Ectodermal cell (in vitro differentiated cells): Measurements from ENCODE around the gene CA14.
"Not testable (repeated sequence)": the region's sequence is repeated elsewhere in the genome, so short reads cannot be mapped to it uniquely, and the experiment has no call there.

Experiments
- H3K27ac ChIP-seq: 2 replicates; pipeline ENCODE4 v1.7.0; 2013; ENCODE audit warnings: mild to moderate bottlenecking, low read depth, low read length; ENCODE audit not compliant: insufficient read depth, poor library complexity, severe bottlenecking
- H3K27me3 ChIP-seq: 2 replicates; pipeline ENCODE4 v1.7.0; 2013; ENCODE audit warnings: mild to moderate bottlenecking, low read length; ENCODE audit not compliant: insufficient read depth, control insufficient read depth, poor library complexity, severe bottlenecking
- H3K36me3 ChIP-seq: one replicate; pipeline ENCODE4 v1.7.0; 2013; ENCODE audit warnings: low read length; ENCODE audit not compliant: control insufficient read depth, insufficient read depth
- H3K4me1 ChIP-seq: one replicate; pipeline ENCODE4 v1.7.0; 2013; ENCODE audit warnings: low read length; ENCODE audit not compliant: control insufficient read depth, insufficient read depth
- H3K4me3 ChIP-seq: 2 replicates; pipeline ENCODE4 v1.7.0; 2013; ENCODE audit warnings: low read depth, low read length, control low read depth; ENCODE audit not compliant: insufficient read depth
- H3K9me3 ChIP-seq: 2 replicates; pipeline ENCODE4 v1.7.0; 2013; ENCODE audit warnings: mild to moderate bottlenecking, low read length, moderate library complexity; ENCODE audit not compliant: control insufficient read depth
- WGBS, 2 experiments: methylation state at CpG; one replicate each; pipeline ENCODE4 v1.1.7; 2013; ENCODE audit warnings: missing lambda C conversion rate in 2 of 2; 5-methylcytosine and 5-hydroxymethylcytosine counted together

CA14 gene

DNA sequence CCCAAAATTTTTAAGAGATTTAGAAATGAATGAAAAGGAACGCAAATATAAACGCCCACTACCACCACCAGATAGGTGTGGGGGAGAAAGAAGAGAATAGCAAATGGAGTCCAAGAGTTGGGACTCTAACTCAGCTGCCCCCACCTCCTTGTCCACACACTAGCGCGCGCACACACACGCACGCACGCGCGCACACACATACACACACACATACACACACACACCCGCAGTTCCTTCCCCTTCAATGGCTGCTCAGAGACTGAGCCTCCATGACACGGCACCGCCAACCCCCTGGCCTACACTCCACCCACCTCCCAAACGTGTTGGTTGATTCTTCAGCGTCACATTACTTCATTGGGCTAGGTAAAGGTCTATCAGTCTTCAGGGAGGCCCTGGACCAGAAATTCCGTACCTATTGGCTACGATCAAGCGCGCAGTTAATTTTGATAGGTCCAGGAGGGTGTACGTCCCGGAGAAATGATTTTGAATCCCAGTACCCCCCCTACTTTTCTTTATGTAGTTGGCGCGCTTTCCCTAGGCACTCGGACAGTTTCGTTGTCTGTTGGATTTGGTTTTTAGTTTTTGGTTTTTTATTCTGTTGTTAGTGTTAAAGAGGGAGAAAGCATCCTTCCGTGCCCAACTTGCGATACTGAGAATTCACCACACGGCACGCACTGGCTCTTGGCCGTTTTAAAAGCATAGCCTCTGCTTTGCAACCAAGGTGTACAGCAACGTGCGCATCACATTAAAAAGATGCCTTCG lies 21.5 kb upstream of the CA14 start, which contains the start of gene ANP32E:
Gene ANP32E (minus strand): TSS at position 261 of the 762 bp plus-strand sequence. CDS start 326 bp downstream, outside the sequence.
- Histone ChIP-seq H3K4me3 (peak within 1 kb of the TSS; percentile 89), H3K9me3 (no peaks in the 10 kb centered on the region), H3K36me3 (no peaks in the 10 kb centered on the region), H3K4me1 (no peaks in the 10 kb centered on the region), H3K27ac (peak within 1 kb of the TSS; percentile 88), H3K27me3 (no peaks in the 10 kb centered on the region)
- 1% methylated on average over 30 to 31 of the region's 33 CpGs for WGBS, 2 experiments

DNA sequence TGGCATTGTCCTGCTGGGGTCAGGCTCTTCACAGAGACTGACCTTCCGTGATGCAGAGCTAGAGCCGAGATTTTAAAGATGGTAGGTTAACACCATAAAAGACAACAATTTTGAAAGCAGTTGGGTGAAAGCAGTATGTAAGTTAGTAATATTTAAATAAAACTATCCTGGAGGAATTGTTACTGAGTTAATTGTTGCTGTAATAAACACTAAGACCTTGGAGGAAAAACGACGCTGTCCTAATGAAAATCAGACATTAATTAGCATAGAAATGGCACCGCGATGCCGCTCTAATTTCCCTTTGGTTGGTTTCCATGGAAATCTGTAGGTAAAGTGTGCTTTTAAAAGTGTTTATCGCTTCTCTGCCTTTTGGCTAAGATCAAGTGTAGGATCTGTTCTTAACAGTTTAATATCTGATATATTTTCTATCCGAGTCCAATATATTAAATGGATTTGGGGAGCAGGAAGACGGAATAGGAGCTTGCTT lies 20.9 kb upstream of the CA14 start:
- Histone ChIP-seq H3K27me3 (no peaks in the 10 kb centered on the region), H3K27ac (peak overlapping the region; percentile 88), H3K9me3 (no peaks in the 10 kb centered on the region), H3K4me3 (peak overlapping the region; percentile 89), H3K4me1 (no peaks in the 10 kb centered on the region), H3K36me3 (no peaks in the 10 kb centered on the region)
- WGBS, 2 experiments: 41 to 46% methylated on average over 10 of the region's 10 CpGs

DNA sequence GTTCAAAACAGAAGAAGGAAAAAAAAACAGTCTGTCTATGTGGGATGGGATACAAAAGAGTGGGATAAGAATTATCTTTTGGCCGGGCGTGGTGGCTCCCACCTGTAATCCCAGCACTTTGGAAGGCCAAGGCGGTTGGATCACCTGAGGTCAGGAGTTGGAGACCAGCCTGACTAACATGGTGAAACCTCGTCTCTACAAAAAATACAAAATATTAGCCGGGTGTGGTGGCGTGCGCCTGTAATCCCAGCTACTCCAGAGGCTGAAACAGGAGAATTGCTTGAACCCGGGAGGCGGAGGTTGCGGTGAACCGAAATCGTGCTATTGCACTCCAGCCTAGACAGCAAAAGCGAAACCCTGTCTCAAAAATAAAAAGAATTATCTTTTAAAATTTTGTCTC lies 20.4 kb upstream of the CA14 start:
- H3K4me1 ChIP-seq, H3K36me3 ChIP-seq, H3K27me3 ChIP-seq, H3K4me3 ChIP-seq, H3K9me3 ChIP-seq, H3K27ac ChIP-seq: not testable (repeated sequence)
- WGBS, 2 experiments: 89 to 94% methylated on average over 13 of the region's 13 CpGs

DNA sequence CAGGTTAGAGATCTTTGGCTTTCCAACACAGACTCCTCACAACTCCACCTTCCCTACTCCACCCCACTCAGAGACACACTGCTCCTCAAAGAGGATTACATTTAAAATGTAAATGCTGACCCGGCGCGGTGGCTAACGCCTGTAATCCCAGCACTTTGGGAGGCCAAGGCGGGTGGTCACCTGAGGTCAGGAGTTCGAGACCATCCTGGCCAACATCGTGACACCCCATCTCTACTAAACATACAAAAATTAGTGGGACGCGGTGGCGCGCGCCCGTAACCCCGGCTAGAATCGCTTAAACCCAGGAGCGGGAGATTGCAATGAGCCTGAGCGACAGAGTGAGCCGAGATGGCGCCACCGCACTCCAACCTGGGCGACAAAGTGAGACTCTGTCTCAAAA lies 19.8 kb upstream of the CA14 start:
- no peak overlapping the region for H3K27ac ChIP-seq
- H3K9me3 ChIP-seq: no peaks in the 10 kb centered on the region
- H3K27me3 ChIP-seq: no peaks in the 10 kb centered on the region
- no peaks in the 10 kb centered on the region for H3K4me1 ChIP-seq
- H3K36me3 ChIP-seq: no peaks in the 10 kb centered on the region
- no peak overlapping the region for H3K4me3 ChIP-seq
- WGBS, 2 experiments: 88% methylated on average over 21 of the region's 21 CpGs

DNA sequence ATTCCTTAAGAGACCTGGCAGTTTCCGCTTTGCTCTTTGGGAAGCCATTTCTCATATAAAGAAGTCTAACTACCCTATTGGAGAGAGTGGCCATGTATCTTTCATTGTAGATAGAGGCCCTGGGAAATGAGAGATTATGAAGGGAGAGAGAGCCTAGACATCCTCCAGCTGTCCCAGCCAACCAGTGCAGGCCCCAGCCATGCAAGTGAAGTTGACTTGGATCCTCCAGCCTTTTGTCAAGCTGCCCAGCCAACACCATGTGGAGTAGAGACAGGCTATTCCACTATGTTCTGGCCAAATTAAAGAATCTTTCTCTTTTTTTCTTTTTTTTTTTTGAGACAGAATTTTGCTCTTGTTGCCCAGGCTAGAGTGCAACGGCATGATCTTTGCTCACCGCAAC lies 14.6 kb upstream of the CA14 start:
- Histone ChIP-seq H3K4me1 (no peaks in the 10 kb centered on the region), H3K27ac (no peak overlapping the region), H3K36me3 (no peaks in the 10 kb centered on the region), H3K4me3 (no peak overlapping the region), H3K27me3 (no peaks in the 10 kb centered on the region), H3K9me3 (no peaks in the 10 kb centered on the region)
- WGBS, 2 experiments: 91 to 98% methylated on average over 3 of the region's 3 CpGs

DNA sequence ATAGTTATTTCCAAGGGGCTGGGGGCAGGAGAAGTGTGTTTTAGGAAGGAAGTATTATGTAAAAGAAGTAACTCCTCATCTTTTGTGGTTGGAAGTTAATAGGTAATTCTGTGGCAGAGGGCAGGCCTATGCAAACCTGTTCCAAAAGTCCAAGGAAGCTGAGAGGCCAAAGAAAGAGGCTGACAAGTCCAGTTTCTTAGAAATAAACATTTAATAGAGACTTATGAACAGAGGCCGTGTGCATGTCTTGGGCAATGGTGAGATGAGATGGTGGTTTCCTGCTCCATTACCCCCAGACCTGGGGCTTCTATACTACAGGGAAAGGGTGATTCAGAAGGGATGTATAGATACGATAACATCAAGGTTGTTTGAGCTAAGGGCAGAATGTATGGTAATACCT lies 7.6 kb upstream of the CA14 start:
- 95 to 100% methylated on average over 2 of the region's 2 CpGs for WGBS, 2 experiments
- Histone ChIP-seq H3K27me3 (no peaks in the 10 kb centered on the region), H3K4me3 (no peak overlapping the region), H3K9me3 (no peaks in the 10 kb centered on the region), H3K27ac (no peak overlapping the region), H3K36me3 (no peaks in the 10 kb centered on the region), H3K4me1 (no peaks in the 10 kb centered on the region)

DNA sequence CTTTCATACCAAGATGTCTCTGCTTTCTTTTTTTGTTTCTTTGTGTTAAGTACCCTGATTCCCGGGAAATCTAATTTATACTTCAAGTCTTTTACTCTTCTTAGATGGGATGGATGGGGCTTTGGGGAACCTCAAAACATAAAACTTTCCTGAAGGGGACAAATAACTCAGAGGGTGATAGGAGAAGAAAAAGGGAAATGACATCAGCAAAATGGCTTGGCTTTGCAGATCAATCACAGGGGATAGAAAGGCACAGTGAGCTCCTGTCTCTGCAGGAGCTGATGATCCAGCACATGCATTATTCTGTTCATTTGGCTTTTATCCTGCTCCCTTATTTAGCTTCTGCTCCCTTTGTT lies 1.4 kb upstream of the CA14 start:
- peaks cover under 1% of the 10 kb centered on the region for H3K36me3 ChIP-seq
- no peaks in the 10 kb centered on the region for H3K27me3 ChIP-seq
- H3K4me1 ChIP-seq: peaks cover 11% of the 10 kb centered on the region
- H3K9me3 ChIP-seq: no peaks in the 10 kb centered on the region
- no CpG with 5 or more reads among the region's 1 CpG for WGBS, 2 experiments
- H3K4me3 ChIP-seq: peak overlapping the region; percentile 72
- peak overlapping the region; percentile 100 for H3K27ac ChIP-seq

DNA sequence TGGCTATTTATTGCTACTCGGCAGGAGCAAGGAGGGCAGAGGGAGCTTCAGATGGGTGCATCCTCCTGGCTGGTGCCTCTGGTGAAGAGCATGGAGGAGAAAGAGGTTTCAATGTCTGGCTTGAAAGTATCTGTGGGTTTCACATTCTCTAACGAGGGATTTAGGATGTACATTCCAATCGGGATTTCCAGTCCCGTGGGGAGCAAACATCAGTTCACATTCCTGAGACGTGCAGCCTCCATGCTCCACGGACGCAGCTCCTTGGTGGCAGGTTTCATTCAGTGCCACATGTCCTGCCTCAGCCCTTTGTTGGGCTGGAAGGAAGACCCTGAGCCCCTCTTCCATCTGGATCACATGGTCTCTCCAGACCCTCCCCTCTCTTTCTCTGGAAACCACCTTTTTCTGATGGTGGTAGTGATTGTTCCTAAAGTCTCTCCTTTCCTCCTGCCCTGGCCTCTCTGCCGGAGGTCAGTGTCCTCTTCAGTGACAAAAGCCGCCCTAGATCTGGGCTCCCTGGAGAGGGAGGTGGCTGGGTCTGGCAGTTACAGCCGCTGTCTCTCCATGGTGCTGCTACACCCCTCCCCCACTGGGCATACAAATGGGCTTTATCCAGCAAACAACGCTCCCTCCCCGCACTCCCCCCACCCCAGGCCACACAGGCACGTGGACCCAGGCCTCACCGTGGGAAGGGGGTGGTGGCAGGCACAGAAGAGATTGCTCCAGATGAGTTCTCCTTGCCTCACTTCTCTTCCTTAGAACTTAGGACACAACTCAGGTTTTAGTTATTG lies 826 bp upstream of the CA14 start:
- Histone ChIP-seq H3K4me3 (peak overlapping the region; percentile 72), H3K4me1 (peaks cover 11% of the 10 kb centered on the region), H3K9me3 (no peaks in the 10 kb centered on the region), H3K27me3 (no peaks in the 10 kb centered on the region), H3K36me3 (peaks cover 5% of the 10 kb centered on the region), H3K27ac (peak overlapping the region; percentile 100)
- 1% methylated on average over 14 of the region's 14 CpGs for WGBS, 2 experiments

DNA sequence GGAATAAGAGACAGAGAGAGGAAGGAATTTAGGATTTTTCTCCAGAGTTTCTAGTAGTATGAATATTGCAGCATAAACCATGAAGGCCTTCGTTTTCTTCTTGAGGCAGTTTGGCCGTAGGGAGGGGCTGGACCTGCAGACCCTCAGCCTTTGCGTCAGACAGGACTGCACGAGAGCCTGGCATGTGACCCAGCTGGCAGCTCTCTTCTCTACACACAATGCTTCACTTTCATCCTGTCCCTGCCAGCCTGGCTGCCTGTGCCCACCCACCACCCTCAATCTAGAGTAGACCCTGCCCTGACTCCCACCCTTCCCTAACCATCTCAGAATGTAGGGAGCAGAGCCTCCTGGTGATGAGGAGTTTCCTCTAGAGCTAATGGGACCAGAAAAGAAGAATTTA lies 1.6 kb downstream of the CA14 start:
- peak overlapping the region; percentile 41 for H3K27ac ChIP-seq
- H3K4me3 ChIP-seq: peak overlapping the region; percentile 72
- WGBS, 2 experiments: 1 to 4% methylated on average over 4 of the region's 4 CpGs

More for the DNA sequence above, 1.6 kb downstream of the CA14 start:
- Histone ChIP-seq H3K9me3 (no peaks in the 10 kb centered on the region), H3K36me3 (peaks cover 26% of the 10 kb centered on the region), H3K27me3 (no peaks in the 10 kb centered on the region), H3K4me1 (peaks cover 11% of the 10 kb centered on the region)
